K562 (cell line): ENCODE results near the gene APC. TPM values are rescaled to one million over a fixed set of nuclear protein-coding genes. Genes with fewer than 3 reads are reported as not detected.
A peak's percentile ranks its signal among the peaks of the same experiment; 100 is the strongest.

Experiments used
- MGA ChIP-seq: fragments of 450-650 bp; IDR thresholded peaks from 2 replicates; pipeline ENCODE4 v1.6.1; 2016; ENCODE audit warnings: mild to moderate bottlenecking, moderate library complexity
- MIER1 ChIP-seq: fragments of 450-650 bp; IDR thresholded peaks from 2 replicates; pipeline ENCODE4 v1.6.1; 2016; ENCODE audit warnings: antibody characterized with exemption, mild to moderate bottlenecking, low read depth
- MTA2 ChIP-seq: fragments of 450-650 bp; IDR thresholded peaks from 2 replicates; pipeline ENCODE4 v1.6.1; 2016; ENCODE audit warnings: low read depth
- PML ChIP-seq: IDR thresholded peaks from 2 replicates; pipeline ENCODE4 v1.6.1; 2012; ENCODE audit warnings: low read length, inconsistent platforms
- REST ChIP-seq, 2 experiments: fragments of 450-650 bp; formaldehyde crosslinking in 1 of 2; IDR thresholded peaks; 2 replicates each; pipeline versions ENCODE4 v1.4.0 to v1.6.1; 2014 to 2020; ENCODE audit warnings: mild to moderate bottlenecking in 2 of 2, borderline replicate concordance in 1 of 2, low read depth in 1 of 2
- ZNF589 ChIP-seq: fragments of 200-800 bp; sonication (Bioruptor generic); IDR thresholded peaks from 2 replicates; pipeline ENCODE4 v1.6.1; 2016; ENCODE audit warnings: low read depth, missing genetic modification characterization, missing compliant biosample characterization
- polyA plus RNA-seq, 8 experiments: library from polyadenylated mRNA; depleted of rRNA in 4 of 8; stranded (reverse) in 5 of 8; unstranded in 3 of 8; fragments of >200 nt; fragmentation: Nextera tagmentation in 2 of 8; fragmentation: Illumina TruSeq in 1 of 8; extraction: Ambion mirVana in 2 of 8; extraction: Trizol in 1 of 8; gene quantifications; 2 replicates each; pipeline versions ENCODE4 v1.2.1 to v1.2.3, GENCODE V29; 2011 to 2014; ENCODE audit warnings: inconsistent platforms in 1 of 8, missing spikeins in 1 of 8
- total RNA-seq, 7 experiments: library from RNA; depleted of rRNA in 6 of 7; stranded (reverse); fragments of >200 nt in 6 of 7; fragmentation: Illumina TruSeq in 2 of 7; extraction: Trizol in 2 of 7; gene quantifications; 2 replicates each; pipeline versions ENCODE4 v1.2.1 to v1.2.3, GENCODE V29; 2011 to 2021; ENCODE audit warnings: low replicate concordance in 1 of 7

Gene APC
- total and polyA plus RNA-seq, 9 of the 15 experiments (the other 6 are each of a cell fraction or from before 2014, with no cell fraction given), result 5.7 to 29.5 (median 15.4) TPM

- TF ChIP-seq MGA (no peak), REST (IDR thresholded peaks at IDR 0.05; ENCODE audit: borderline replicate concordance) (no peak; the same call in 1 of the 2 replicates), REST (CRISPR knock-in tag; IDR thresholded peaks at IDR 0.05; ENCODE audit: low read depth) (no peak), PML (peak; percentile 65; the same call in 1 of the 2 replicates), MIER1 (no peak; the same call in 1 of the 2 replicates), ZNF589 (CRISPR knock-in tag) (0 out of 2 replicates have a peak, but pooled peaks have one; percentile 39), MTA2 (peak; percentile 48; the same call in 1 of the 2 replicates)
These were observed 42.6 kb upstream of the APC start (continued) for GRCh38 chr5:112694853-112695709.
